RCC 7860 (cell line): ENCODE data around the gene CTSA.
"Not testable (repeated sequence)": the region's sequence is repeated elsewhere in the genome, so short reads cannot be mapped to it uniquely, and the experiment has no call there.

ENCODE experiments used
- DNase-seq: peaks from one replicate; pipeline ENCODE4 v3.0.0-alpha.2; 2015; ENCODE audit warnings: low spot score
- FAIRE-seq: peaks from 2 replicates; lab custom pipeline; 2012; peaks lifted over from hg19 to GRCh38; lab: Jason Lieb, UNC

The CTSA gene

GRCh38 chr20:45892828-45893500, 1.8 kb downstream of the CTSA start:
- no peak for DNase-seq
- FAIRE-seq = no peak

- FAIRE-seq (no peak), DNase-seq (no peak)
These were observed 2.7 kb downstream of the CTSA start for GRCh38 chr20:45893831-45894230.

DNA sequence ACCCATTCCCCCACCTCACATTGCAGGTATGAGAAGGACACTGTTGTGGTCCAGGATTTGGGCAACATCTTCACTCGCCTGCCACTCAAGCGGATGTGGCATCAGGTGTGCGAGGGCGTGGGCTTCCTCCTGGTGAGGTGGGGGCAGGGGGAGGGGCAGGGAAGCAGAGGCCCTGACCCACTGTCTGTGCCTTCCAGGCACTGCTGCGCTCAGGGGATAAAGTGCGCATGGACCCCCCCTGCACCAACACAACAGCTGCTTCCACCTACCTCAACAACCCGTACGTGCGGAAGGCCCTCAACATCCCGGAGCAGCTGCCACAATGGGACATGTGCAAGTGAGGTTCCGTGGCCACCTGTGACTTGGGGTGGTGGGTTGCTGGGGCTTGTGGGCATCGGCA, 3.7 kb downstream of the CTSA start:
- DNase-seq (no peak), FAIRE-seq (no peak)

DNA sequence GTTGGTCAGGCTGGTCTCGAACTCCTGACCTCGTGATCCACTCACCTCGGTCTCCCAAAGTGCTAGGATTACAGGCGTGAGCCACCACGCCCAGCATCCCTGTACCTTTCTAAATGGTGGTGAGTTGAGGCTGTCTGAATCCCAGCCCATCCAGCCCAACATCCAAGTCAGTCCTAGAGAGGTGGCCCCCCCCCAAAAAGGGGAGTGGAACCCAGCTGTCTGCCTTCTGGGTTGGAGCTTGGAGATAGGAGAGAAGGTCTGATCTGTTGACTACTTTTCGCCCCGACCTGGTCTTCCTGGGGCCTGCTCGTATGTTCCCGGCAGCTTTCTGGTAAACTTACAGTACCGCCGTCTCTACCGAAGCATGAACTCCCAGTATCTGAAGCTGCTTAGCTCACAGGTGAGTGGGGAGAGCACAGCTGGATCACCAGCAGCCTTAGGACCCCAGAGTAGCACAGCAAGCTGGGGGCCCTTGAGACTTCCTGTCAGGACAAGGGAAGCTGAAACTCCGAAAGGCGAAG, 5.6 kb downstream of the CTSA start:
- DNase-seq (no peak), FAIRE-seq (no peak)

- DNase-seq (no peak), FAIRE-seq (no peak)
These were observed 6.2 kb downstream of the CTSA start for GRCh38 chr20:45897289-45897688.

DNA sequence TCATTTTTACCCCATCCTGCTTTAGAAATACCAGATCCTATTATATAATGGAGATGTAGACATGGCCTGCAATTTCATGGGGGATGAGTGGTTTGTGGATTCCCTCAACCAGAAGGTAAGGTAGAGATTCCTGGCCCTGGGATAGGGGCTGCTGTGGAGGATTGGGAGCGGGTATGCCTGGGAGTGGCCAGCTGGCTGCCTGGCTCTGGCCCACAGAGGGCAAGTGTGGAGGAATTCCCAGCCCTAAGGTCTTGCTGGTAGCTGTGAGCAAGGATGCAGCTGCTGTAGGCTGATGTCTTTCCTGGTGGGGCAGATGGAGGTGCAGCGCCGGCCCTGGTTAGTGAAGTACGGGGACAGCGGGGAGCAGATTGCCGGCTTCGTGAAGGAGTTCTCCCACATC, 6.6 kb downstream of the CTSA start:
- no peak for FAIRE-seq
- DNase-seq = no peak

- FAIRE-seq (no peak), DNase-seq (no peak)
These were observed 7.2 kb downstream of the CTSA start for GRCh38 chr20:45898285-45898684.

DNA sequence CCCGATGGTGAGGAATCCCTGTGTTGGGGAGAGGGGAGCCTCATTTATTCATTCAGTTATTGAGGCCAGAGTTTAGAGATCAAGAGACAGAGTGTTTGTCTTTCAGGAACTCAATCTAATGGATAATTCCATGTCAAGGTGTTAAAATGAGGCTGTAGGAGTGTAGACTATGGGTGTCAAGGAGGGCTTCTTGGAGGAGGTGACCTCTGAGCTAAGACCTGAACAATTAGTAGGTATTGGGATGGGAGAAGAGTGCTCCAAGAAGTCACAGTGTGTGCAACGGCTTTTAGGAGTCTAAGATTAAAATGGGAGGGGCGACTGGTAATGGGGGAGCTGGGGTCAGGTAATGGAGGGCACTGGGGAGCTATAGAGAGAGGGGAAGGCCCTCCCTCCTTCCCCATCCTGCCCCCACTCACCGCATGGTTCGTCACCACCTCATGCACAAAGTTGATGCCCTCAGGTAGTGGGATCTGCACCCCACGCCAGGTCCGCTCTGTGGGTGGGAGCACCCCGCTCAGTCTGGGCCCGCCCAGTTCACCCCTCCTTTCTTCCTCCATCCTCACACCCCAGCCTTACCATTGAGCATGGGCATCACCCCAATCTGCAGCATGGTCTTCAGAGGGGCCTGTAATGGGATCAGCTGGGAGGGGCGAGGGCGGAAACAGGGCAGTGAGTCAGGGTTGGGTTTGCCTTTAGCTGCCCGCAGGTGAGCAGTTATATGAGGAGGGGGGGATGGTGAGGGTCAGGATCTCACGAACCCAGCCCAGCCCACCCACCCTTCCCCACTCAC, 8.1 kb downstream of the CTSA start:
- DNase-seq = no peak
- no peak for FAIRE-seq

GRCh38 chr20:45901332-45901731, 10.2 kb downstream of the CTSA start:
- not testable (repeated sequence) for DNase-seq, FAIRE-seq

DNA sequence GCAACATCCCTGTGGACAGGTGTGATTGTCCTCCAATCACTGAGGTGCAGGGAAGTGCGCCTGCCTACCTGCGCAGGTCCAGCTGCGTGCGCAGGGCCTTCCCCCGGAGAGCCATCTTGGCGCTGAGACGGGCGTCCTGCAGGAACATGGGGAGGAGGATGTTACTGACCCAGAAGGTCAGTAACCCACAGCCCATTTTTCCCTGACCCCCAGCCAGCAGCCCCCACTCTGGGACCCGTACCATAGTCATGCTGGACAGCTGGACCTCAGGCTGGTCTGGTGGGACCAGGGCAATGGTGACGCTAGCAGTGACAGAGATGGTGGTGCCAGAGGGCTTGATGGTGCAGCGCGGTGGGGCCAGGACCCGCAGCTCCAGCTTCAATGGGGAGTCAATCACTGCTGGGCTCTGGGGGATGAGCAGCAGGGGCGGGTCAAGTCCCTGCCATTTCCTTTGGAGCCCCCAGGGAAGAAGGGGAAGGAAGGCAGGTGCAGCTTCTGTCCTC, 11.1 kb downstream of the CTSA start:
- DNase-seq (no peak), FAIRE-seq (no peak)

DNA sequence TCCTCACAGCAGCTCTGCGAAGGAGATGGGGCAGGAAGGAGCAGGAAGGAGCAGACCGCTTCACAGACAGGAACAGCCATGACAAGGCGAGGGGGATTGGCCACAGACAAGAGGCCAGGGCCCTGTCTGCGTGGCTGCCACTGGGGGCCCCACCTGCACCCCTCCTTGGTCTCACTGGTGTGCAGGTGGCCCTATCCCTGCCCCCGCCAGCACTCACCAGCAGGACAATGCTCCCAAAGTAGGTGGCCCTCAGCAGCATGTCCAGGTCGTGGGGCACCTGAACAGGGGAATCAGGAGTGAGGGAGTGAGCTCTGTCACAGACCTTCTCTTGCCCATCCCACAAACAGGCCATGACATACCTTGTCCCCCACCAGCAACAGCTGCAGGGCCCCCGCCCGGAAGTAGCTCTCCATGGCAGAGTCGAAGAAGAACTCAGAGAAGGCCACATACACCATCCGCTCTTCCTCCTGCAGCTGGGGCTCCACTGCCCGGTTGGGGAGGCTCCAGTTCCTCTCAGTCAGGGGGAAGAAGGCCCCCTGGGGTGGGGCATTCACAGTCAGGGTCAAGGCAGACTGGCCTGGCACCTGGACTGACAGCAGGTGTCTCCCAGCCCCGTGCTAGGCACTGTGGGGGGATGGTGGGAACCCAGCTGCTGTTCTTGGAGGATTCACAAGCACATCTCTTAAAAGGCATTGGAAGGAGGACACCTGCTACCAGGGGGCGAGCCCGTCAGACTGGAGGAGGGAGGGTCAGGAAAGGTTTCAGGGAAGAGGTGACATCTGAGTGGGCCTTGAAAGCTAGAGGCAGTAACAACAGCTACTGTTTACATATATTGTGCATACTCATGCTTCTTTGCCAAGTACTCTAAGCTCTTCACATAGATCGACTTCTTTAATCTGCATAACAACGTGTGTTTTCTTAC, 13.7 kb downstream of the CTSA start:
- DNase-seq (no peak), FAIRE-seq (no peak)

DNA sequence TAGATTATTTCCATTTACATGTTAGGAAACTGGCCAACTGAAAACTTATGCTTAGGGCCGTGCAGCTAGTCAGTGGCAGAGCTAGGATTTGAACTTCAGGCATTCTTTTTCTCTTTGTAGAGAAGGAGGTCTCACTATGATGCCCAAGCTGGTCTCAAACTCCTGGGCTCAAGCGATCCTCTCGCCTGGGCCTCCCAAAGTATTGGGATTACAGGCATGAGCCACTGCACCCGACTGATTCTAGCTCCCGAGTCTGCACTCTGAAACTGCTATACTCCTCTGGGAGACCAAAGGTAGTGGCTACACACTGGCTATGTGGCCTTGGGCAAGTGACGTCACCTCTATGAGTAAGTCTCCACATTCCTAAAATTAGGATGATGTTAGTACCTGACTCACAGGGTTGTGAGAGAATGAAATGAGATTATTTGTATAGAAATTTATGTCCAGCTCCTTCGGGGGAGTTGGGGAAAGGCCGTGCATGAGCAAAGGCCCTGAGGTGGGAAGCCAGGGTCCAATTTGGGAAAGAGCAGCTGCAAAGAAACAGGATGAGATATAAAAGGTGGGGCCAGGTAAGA, 14.5 kb downstream of the CTSA start:
- peak; percentile 85 for DNase-seq
- FAIRE-seq = no peak

DNA sequence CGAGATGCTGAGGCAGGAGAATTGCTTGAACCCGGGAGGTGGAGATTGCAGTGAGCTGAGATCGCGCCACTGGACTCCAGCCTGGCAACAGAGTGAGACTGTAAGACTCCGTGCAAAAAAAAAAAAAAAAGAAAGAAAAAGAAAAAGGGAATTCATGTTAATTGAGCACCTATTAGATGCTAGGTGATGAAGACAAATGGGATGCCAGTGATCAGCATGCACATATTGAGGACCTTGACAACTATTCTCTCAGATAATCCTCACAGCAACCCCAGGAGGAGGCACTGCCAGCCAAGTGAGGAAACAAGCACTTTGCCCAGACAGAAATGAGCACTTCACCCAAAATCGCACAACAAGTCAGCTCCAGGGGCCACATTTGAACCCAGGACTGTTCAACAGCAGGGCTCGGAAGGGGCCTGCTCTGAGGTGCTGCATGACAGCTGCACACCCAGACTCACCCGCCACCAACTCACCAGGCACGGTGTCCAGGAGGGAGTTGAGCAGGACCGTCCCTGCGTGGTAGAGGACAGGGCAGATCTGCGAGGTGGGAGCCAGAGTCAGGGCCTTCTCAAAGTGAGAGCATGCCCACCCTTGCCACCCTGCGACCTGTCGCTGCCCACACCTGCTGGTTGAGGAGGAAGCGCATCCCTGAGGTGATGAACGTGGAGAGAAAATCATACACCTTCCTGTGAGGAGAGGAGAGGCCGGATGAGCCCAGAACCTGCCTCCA, 16.2 kb downstream of the CTSA start:
- FAIRE-seq (no peak), DNase-seq (no peak)

- FAIRE-seq (no peak), DNase-seq (no peak)
These were observed 16.9 kb downstream of the CTSA start for GRCh38 chr20:45908084-45908483.

GRCh38 chr20:45909336-45909808, 18.2 kb downstream of the CTSA start:
- DNase-seq (no peak), FAIRE-seq (no peak)

DNA sequence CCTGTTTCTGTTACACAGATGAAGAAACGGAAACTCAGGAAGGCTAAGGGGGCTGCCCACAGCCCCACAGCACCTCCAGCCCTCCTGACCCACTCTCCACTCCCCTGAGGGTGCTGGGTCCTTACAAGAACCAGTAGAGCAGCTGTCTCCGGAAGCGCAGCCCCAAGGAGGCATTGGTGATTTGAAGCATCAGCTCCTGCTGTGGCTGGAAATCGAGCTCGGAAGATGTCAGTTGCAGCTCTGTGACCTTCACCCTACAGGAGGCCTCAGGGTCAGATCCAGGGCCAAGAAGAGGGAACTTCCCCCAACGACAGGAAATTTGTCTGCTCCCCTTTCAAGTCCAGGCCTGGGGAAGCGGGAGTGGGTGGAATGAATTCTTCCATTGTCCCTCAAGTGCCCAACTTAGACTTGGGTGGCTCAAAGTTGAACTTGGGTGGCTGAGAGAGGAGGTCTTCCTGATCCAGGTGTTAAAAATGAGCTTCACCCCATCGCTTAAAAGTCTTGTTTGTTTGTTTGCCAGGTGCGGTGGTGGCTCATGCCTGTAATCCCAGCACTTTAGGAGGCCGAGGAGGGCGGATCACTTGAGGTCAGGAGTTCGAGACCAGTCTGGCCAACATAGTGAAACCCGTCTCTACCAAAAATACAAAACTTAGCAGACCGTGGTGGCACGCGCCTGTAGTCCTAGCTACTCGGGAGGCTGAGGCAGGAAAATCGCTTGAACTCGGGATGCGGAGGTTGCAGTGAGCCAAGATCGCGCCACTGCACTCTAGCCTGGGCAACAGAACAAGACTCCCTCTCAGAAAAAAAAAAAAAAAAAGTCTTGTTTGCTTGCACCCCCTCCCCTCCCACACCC, 18.9 kb downstream of the CTSA start:
- no peak for DNase-seq

DNA sequence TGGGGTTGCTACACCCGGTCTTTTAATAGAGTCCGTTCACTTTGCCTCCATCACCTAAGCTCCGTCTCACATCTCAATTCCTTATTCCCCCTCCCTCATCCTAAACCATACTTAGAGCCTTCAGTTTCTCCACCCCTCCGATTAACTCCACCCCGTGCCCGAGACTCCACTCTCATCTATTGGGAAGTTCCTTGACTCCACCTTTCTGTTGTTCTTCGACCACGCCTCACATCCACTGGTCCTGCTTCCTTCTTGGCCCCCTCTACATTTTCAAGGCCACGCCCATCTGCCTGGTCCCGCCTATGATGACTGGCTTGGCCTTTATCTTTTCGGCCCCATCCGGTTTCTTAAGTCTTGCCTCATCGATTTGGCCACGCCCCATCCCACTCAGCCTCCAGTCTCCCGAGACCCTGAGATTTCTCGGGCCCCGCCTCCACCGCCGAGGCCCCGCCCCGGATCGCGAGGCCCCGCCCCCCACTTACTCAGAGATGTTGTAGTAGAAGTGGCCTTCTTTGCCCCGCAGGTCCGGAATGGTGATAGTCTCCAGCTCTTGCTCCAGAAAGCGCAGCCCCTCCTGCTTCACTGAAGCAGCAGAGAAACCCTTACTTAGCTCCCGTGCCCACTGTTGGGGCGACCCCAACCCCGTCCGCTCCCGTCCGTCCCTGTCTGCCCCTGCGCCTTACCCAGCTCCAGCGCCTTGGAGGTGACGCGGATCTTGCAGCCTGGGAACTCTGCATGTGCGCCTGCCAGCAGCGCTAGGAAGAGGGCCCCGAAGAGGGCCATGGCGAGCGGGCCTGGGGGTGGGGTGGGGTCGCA, 19.7 kb downstream of the CTSA start:
- no peak for FAIRE-seq
- DNase-seq = peak; percentile 65

More for the DNA sequence above, 18.9 kb downstream of the CTSA start:
- FAIRE-seq = no peak
